Thyroid gland (tissue), 4 donors: ENCODE measurements around the gene PER3.

Source experiments
- POLR2A ChIP-seq, 2 donors: fragments of 450-650 bp; IDR thresholded peaks; one replicate each; pipeline ENCODE4 v1.6.1; 2017; ENCODE audit warnings: antibody characterized with exemption in 2 of 2, mild to moderate bottlenecking in 2 of 2, moderate library complexity in 1 of 2
- TF ChIP-seq, protein P1 (sequence below), 6 experiments: fragments of 200-600 bp in 3 of 6; fragments of 450-650 bp in 3 of 6; sonication (generic) in 3 of 6; IDR thresholded peaks; one replicate each; pipeline ENCODE4 v1.5.1; 2016 to 2019; ENCODE audit warnings: antibody characterized with exemption in 6 of 6, mild to moderate bottlenecking in 2 of 6, inconsistent platforms in 1 of 6, moderate library complexity in 1 of 6

DNA sequence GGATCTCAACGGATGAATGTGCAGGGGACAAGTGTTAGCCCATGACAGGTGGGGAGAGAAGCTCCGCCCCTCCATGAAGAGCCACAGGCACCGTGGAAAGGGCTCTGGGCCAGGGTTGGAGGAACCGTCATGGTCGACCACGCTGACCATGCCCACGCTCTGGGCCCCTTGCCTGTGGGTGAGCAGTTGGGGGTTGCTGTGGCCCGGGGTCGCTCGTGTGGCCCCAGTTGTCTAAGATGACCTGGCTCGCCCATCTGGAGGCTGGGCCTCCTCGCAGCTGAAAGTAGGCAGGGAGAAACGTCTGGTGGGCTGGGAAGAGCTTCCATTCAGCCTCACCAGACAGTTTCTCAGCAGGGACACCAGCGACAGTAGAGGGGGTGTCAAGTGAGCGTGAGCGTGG lies 81.9 kb downstream of the PER3 start:
- TF ChIP-seq, protein P1, sequence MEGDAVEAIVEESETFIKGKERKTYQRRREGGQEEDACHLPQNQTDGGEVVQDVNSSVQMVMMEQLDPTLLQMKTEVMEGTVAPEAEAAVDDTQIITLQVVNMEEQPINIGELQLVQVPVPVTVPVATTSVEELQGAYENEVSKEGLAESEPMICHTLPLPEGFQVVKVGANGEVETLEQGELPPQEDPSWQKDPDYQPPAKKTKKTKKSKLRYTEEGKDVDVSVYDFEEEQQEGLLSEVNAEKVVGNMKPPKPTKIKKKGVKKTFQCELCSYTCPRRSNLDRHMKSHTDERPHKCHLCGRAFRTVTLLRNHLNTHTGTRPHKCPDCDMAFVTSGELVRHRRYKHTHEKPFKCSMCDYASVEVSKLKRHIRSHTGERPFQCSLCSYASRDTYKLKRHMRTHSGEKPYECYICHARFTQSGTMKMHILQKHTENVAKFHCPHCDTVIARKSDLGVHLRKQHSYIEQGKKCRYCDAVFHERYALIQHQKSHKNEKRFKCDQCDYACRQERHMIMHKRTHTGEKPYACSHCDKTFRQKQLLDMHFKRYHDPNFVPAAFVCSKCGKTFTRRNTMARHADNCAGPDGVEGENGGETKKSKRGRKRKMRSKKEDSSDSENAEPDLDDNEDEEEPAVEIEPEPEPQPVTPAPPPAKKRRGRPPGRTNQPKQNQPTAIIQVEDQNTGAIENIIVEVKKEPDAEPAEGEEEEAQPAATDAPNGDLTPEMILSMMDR (IDR thresholded peaks at IDR 0.05), result no peak
- TF ChIP-seq POLR2A (IDR thresholded peaks at IDR 0.05), result no peak
